ENCODE results near the gene ICA1L. TPM values are rescaled to one million over a fixed set of nuclear protein-coding genes. Genes with fewer than 3 reads are reported as not detected.

ICA1L gene
- total and polyA plus RNA-seq, 4 donors = 1.3 to 21.2 (median 5.9) TPM

DNA sequence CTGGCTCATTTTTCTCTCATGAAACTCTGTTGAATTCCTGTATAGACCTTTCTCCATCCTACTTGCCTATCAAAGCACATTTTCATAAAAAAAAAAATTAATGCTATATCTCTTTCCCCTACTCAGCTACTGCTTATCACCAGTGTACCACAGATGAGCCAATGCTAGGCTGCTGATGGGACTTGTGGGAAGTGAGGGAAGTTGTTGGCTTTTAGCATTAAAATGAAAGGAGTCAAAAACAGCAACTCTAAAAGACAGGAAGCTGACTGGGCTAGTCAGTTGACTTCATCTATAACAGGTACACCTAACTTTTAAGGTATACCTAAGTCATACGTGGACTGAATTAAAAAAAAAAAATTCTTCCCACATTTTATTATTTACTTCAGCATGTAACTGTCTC is 134.7 kb downstream of the ICA1L start:
- no peak for ATAC-seq (ENCODE audit: insufficient read depth, low FRiP score)
- Histone ChIP-seq H3K27me3 (ENCODE audit: control insufficient read depth in 3 of 3, insufficient read depth in 3 of 3, low read length in 2 of 3) (no peaks in the 10 kb centered on the region), H3K4me3 (no peak overlapping the region), H3K36me3 (ENCODE audit: control insufficient read depth in 4 of 4, insufficient read depth in 4 of 4, low read length in 4 of 4) (peaks cover 0 to 4% (median 2%) of the 10 kb centered on the region in 4 donors), H3K9ac (ENCODE audit: insufficient read depth in 1 of 2, low read length in 2 of 2) (no peak overlapping the region), H3K9me3 (ENCODE audit: control insufficient read depth in 4 of 4, insufficient read depth in 3 of 4, low read length in 3 of 4) (peaks cover 0 to 4% (median 1%) of the 10 kb centered on the region in 4 donors), H3K27ac (ENCODE audit: low read depth in 1 of 2, low read length in 1 of 2) (no peak overlapping the region), H3K4me1 (ENCODE audit: control insufficient read depth in 5 of 5, insufficient read depth in 5 of 5, low read length in 5 of 5) (no peaks in the 10 kb centered on the region)
- DNase-seq = no peak
- TF ChIP-seq, protein P1, sequence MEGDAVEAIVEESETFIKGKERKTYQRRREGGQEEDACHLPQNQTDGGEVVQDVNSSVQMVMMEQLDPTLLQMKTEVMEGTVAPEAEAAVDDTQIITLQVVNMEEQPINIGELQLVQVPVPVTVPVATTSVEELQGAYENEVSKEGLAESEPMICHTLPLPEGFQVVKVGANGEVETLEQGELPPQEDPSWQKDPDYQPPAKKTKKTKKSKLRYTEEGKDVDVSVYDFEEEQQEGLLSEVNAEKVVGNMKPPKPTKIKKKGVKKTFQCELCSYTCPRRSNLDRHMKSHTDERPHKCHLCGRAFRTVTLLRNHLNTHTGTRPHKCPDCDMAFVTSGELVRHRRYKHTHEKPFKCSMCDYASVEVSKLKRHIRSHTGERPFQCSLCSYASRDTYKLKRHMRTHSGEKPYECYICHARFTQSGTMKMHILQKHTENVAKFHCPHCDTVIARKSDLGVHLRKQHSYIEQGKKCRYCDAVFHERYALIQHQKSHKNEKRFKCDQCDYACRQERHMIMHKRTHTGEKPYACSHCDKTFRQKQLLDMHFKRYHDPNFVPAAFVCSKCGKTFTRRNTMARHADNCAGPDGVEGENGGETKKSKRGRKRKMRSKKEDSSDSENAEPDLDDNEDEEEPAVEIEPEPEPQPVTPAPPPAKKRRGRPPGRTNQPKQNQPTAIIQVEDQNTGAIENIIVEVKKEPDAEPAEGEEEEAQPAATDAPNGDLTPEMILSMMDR (IDR thresholded peaks at IDR 0.05; ENCODE audit: control extremely low read depth, extremely low read depth) = no peak
- WGBS, 2 donors = 96 to 100% methylated on average over 1 of the region's 1 CpG

DNA sequence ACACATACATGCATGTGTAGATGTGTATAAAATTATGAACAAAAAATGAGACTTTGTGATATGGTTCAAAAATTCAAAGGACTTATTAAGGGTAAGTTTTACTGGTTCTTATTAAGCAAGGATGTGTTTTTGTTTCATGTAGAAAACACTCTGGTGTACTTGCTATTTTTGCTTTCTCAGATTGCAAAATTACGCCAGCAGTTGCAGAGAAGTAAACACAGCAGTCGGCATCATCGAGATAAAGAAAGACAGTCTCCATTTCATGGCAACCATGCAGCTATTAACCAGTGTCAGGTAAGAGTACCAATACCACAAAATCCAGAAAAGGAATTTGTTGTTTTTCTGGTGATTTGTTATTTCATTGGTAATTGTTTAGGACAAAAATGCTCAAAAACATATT is 145.5 kb downstream of the ICA1L start:
- Histone ChIP-seq H3K9ac (ENCODE audit: insufficient read depth in 1 of 2, low read length in 2 of 2) (no peak overlapping the region), H3K9me3 (ENCODE audit: control insufficient read depth in 4 of 4, insufficient read depth in 3 of 4, low read length in 3 of 4) (no peaks in the 10 kb centered on the region), H3K27me3 (ENCODE audit: control insufficient read depth in 3 of 3, insufficient read depth in 3 of 3, low read length in 2 of 3) (no peaks in the 10 kb centered on the region), H3K4me3 (no peak overlapping the region), H3K27ac (ENCODE audit: low read depth in 1 of 2, low read length in 1 of 2) (no peak overlapping the region), H3K36me3 (ENCODE audit: control insufficient read depth in 4 of 4, insufficient read depth in 4 of 4, low read length in 4 of 4) (no peaks in the 10 kb centered on the region), H3K4me1 (ENCODE audit: control insufficient read depth in 5 of 5, insufficient read depth in 5 of 5, low read length in 5 of 5) (peaks cover 0 to 3% (median 0%) of the 10 kb centered on the region in 5 donors)
- peak in 2 of 3 donors; percentile 20 to 47 for DNase-seq
- no peak for ATAC-seq (ENCODE audit: insufficient read depth, low FRiP score)
- WGBS, 2 donors = 84 to 85% methylated on average over 3 of the region's 3 CpGs
- TF ChIP-seq, protein P1 (IDR thresholded peaks at IDR 0.05; ENCODE audit: control extremely low read depth, extremely low read depth) = no peak

DNA sequence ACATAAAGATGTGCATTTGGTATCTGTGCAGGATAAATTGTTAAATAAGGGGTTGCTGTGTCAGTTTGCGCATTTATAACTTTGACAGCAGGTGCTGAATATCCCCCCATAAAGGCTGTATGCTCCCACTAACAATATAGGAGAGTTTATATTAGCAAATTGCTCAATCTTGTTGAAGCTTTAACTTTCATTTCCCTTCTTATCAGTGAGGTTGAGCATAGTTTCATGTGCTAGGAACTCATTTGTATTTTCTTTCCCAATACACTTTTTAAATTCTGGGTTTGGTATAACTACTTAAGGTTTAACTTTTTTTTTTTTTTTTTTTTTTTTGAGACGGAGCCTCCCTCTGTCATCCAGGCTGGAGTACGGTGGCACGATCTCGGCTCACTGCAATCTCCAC is 147.8 kb downstream of the ICA1L start:
- Histone ChIP-seq H3K9ac (ENCODE audit: insufficient read depth in 1 of 2, low read length in 2 of 2) (no peak overlapping the region), H3K27ac (ENCODE audit: low read depth in 1 of 2, low read length in 1 of 2) (no peak overlapping the region), H3K9me3 (ENCODE audit: control insufficient read depth in 4 of 4, insufficient read depth in 3 of 4, low read length in 3 of 4) (no peaks in the 10 kb centered on the region), H3K36me3 (ENCODE audit: control insufficient read depth in 4 of 4, insufficient read depth in 4 of 4, low read length in 4 of 4) (no peaks in the 10 kb centered on the region), H3K4me1 (ENCODE audit: control insufficient read depth in 5 of 5, insufficient read depth in 5 of 5, low read length in 5 of 5) (peaks cover 0 to 3% (median 0%) of the 10 kb centered on the region in 5 donors), H3K27me3 (ENCODE audit: control insufficient read depth in 3 of 3, insufficient read depth in 3 of 3, low read length in 2 of 3) (no peaks in the 10 kb centered on the region), H3K4me3 (no peak overlapping the region)
- ATAC-seq (ENCODE audit: insufficient read depth, low FRiP score) = no peak
- 86 to 98% methylated on average over 5 of the region's 5 CpGs for WGBS, 2 donors
- TF ChIP-seq, protein P1 (IDR thresholded peaks at IDR 0.05; ENCODE audit: control extremely low read depth, extremely low read depth) = no peak
- DNase-seq = peak in 1 of 3 donors; percentile 15

Other genes with a start within 250 kb of the ICA1L start
- 10 to 100 TPM in 1 of 2 donors, 1 to 10 TPM in 1; 6.6 to 19.9 TPM for gene FAM117B, start 236.8 kb downstream of the ICA1L start, total RNA-seq
- 1 to 10 TPM; 1.4 to 2.3 TPM for gene FAM117B, start 236.8 kb downstream of the ICA1L start, polyA plus RNA-seq
- gene WDR12, start 39.9 kb upstream of the ICA1L start, total RNA-seq = 10 to 100 TPM in 1 of 2 donors, 1 to 10 TPM in 1; 9.4 to 36.1 TPM
- 10 to 100 TPM; 15.0 to 17.6 TPM for gene WDR12, start 39.9 kb upstream of the ICA1L start, polyA plus RNA-seq
- gene CARF, start 40.5 kb upstream of the ICA1L start, total RNA-seq = 10 to 100 TPM in 1 of 2 donors, 1 to 10 TPM in 1; 7.8 to 20.0 TPM
- gene CARF, start 40.5 kb upstream of the ICA1L start, polyA plus RNA-seq = 1 to 10 TPM; 1.8 to 2.8 TPM
- 100 to 1,000 TPM in 1 of 2 donors, 10 to 100 TPM in 1; 44.3 to 138 TPM for gene NBEAL1, start 143.1 kb upstream of the ICA1L start, total RNA-seq
- 1 to 10 TPM; 5.9 to 6.3 TPM for gene NBEAL1, start 143.1 kb upstream of the ICA1L start, polyA plus RNA-seq

All from lung (tissue), 12 donors.